PC-9 (cell line): Measurements from ENCODE around the gene GNG13.

Experiments used
- CTCF ChIP-seq: fragments of 200-600 bp; sonication (generic); conservative IDR thresholded peaks from 2 replicates; pipeline ENCODE4 v1.6.1; 2017; ENCODE audit warnings: mixed run types, antibody characterized with exemption, mild to moderate bottlenecking, moderate library complexity
- EZH2 ChIP-seq: fragments of 200-600 bp; sonication (generic); IDR thresholded peaks from 2 replicates; pipeline ENCODE4 v1.8.0; 2017; ENCODE audit warnings: antibody characterized with exemption, low read depth

- no peak for TF ChIP-seq EZH2
- no peak for TF ChIP-seq CTCF
Measured at GRCh38 chr16:766820-767640, 33.5 kb downstream of the GNG13 start.
